Choroid plexus epithelial cell (primary cell): ENCODE measurements around the gene CHAF1A.

ENCODE experiments used
- DNase-seq: peaks from one replicate; pipeline ENCODE4 v3.0.0-alpha.2; 2010; ENCODE audit warnings: low read depth
- H3K4me3 ChIP-seq: 2 replicates; pipeline ENCODE4 v1.5.1; 2011; ENCODE audit warnings: low read depth, mild to moderate bottlenecking, control low read depth, low read length, moderate library complexity
- CTCF ChIP-seq: conservative IDR thresholded peaks from 2 replicates; pipeline ENCODE4 v1.5.1; 2011; ENCODE audit warnings: low read depth, mild to moderate bottlenecking, control low read depth, inconsistent platforms, low read length, moderate library complexity

The CHAF1A gene

DNA sequence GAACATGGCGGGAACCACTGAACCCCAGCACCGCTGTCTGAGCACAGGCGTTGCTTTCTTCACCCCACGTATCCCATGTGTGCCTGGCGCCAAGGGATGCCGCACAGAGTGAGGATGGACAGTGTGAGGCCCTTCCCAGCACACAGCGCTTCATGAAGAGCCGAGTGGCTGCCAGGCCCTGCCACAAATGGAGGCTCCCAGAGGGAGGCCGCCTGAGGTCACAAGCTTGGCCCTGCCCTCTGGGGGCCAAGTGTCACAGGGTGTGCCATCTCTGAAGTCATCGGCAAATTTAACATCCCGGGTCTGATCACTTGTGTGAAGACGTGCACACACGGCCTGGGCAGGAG, 34.7 kb upstream of the CHAF1A start:
- no peak for DNase-seq

GRCh38 chr19:4368128-4368820, 34.2 kb upstream of the CHAF1A start:
- DNase-seq: peak; percentile 27
- TF ChIP-seq CTCF: no peak

More for the DNA sequence above, 34.7 kb upstream of the CHAF1A start:
- no peak overlapping the region for H3K4me3 ChIP-seq
- TF ChIP-seq CTCF: no peak

GRCh38 chr19:4369109-4369887, 33.1 kb upstream of the CHAF1A start:
- H3K4me3 ChIP-seq: no peak overlapping the region
- TF ChIP-seq CTCF: no peak
- no peak for DNase-seq

More at GRCh38 chr19:4368128-4368820, 34.2 kb upstream of the CHAF1A start:
- H3K4me3 ChIP-seq: no peak overlapping the region

GRCh38 chr19:4369888-4370260, 32.6 kb upstream of the CHAF1A start:
- TF ChIP-seq CTCF: peak; percentile 39
- H3K4me3 ChIP-seq: no peak overlapping the region

DNA sequence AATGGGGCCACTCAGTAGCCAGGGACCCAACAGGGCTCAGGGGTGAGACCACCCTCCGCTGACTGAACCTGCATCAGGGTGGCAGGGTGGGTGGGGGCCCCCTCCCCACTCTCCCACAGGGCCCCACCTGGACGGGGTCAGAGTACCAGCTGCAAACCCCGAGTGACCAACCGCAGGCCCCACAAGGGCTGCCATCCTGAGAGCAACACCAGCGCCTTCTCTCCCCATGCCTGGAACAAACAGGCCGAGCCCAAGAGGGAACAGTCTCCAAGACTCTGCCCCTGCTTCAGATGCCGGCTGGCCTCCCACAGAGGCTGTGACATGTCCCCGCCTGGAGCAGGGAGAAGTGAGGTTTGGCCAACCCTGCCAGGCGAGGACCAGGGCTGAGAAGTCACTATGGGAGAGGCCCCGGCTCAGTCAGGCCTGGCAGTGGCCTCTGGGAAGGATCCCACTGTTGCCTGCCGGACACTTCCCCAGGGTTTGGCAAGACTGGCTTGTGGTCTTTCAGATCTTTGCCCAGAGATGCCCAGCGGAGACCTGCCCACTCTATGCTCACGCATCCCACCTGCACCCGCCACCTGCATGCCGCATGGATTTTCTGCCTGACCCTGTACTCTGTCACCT, 31.9 kb upstream of the CHAF1A start:
- no peak overlapping the region for H3K4me3 ChIP-seq
- no peak for TF ChIP-seq CTCF
- DNase-seq: no peak

More at GRCh38 chr19:4369888-4370260, 32.6 kb upstream of the CHAF1A start:
- peak; percentile 32 for DNase-seq

- no peak overlapping the region for H3K4me3 ChIP-seq
- no peak for TF ChIP-seq CTCF
- no peak for DNase-seq
Observed at GRCh38 chr19:4371247-4372164, 30.9 kb upstream of the CHAF1A start.
